ENCODE data around the gene MEMO1. TPM values are rescaled to one million over a fixed set of nuclear protein-coding genes. Genes with fewer than 3 reads are reported as not detected.
"Not testable (repeated sequence)": the region's sequence is repeated elsewhere in the genome, so short reads cannot be mapped to it uniquely, and the experiment has no call there.

The MEMO1 gene
- total RNA-seq, 4 donors from 2014 or later, result 12.2 to 42.9 (median 17.5) TPM

- H3K27me3 ChIP-seq, result no peaks in the 10 kb centered on the region
- H3K4me3 ChIP-seq, result no peak overlapping the region
- TF ChIP-seq EP300 (IDR thresholded peaks at IDR 0.05), result no peak
- no peak for TF ChIP-seq POLR2A (IDR thresholded peaks at IDR 0.05)
- TF ChIP-seq, protein P1, sequence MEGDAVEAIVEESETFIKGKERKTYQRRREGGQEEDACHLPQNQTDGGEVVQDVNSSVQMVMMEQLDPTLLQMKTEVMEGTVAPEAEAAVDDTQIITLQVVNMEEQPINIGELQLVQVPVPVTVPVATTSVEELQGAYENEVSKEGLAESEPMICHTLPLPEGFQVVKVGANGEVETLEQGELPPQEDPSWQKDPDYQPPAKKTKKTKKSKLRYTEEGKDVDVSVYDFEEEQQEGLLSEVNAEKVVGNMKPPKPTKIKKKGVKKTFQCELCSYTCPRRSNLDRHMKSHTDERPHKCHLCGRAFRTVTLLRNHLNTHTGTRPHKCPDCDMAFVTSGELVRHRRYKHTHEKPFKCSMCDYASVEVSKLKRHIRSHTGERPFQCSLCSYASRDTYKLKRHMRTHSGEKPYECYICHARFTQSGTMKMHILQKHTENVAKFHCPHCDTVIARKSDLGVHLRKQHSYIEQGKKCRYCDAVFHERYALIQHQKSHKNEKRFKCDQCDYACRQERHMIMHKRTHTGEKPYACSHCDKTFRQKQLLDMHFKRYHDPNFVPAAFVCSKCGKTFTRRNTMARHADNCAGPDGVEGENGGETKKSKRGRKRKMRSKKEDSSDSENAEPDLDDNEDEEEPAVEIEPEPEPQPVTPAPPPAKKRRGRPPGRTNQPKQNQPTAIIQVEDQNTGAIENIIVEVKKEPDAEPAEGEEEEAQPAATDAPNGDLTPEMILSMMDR (IDR thresholded peaks at IDR 0.05), result no peak
- H3K27ac ChIP-seq, result no peak overlapping the region
- H3K4me1 ChIP-seq, result no peaks in the 10 kb centered on the region
- DNase-seq (ENCODE audit: low spot score in 2 of 2), result no peak
- H3K36me3 ChIP-seq, result peaks cover 0 to 24% (median 0%) of the 10 kb centered on the region in 3 donors
- WGBS, 2 donors, result 82 to 91% methylated on average over 1 of the region's 1 CpG
- no peaks in the 10 kb centered on the region for H3K9me3 ChIP-seq
Observed at GRCh38 chr2:31920962-31921361, 89.8 kb downstream of the MEMO1 start.

- no peaks in the 10 kb centered on the region for H3K27me3 ChIP-seq
- TF ChIP-seq, protein P1 (IDR thresholded peaks at IDR 0.05), result no peak
- no peak for TF ChIP-seq EP300 (IDR thresholded peaks at IDR 0.05)
- TF ChIP-seq POLR2A (IDR thresholded peaks at IDR 0.05), result no peak
- 76 to 99% methylated on average over 3 of the region's 3 CpGs for WGBS, 2 donors
Observed at GRCh38 chr2:31919499-31919898, 91.3 kb downstream of the MEMO1 start.

DNA sequence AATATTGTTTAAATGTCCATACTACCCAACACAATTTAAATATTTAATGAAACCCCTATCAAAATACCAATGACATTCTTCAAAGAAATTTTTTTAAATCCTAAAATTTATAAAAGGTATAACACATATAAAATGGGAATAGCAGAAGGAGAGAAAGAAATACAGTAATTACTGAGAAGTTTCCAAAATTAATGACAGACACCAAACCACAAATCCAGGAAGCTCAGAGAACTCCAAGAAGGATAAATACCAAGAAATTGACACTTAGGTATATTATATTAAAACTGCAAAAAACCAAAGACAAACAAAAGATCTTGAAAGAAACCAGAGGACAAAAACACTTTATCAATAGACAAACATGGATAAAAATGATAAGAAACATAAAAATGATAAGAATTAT, 101.1 kb downstream of the MEMO1 start:
- no peak for DNase-seq (ENCODE audit: low spot score in 2 of 2)

More at GRCh38 chr2:31919499-31919898, 91.3 kb downstream of the MEMO1 start:
- Histone ChIP-seq H3K9me3 (no peaks in the 10 kb centered on the region), H3K4me1 (no peaks in the 10 kb centered on the region), H3K36me3 (peaks cover 0 to 22% (median 0%) of the 10 kb centered on the region in 3 donors), H3K27ac (no peak overlapping the region), H3K4me3 (no peak overlapping the region)
- no peak for DNase-seq (ENCODE audit: low spot score in 2 of 2)

GRCh38 chr2:31907491-31907890, 103.3 kb downstream of the MEMO1 start:
- H3K36me3 ChIP-seq, result peaks cover 0 to 58% (median 0%) of the 10 kb centered on the region in 3 donors
- not testable (repeated sequence) for H3K27me3 ChIP-seq; H3K9me3 ChIP-seq; H3K4me3 ChIP-seq; H3K4me1 ChIP-seq; DNase-seq (ENCODE audit: low spot score in 2 of 2); H3K27ac ChIP-seq
- 89 to 92% methylated on average over 6 of the region's 6 CpGs for WGBS, 2 donors

More for the DNA sequence above, 101.1 kb downstream of the MEMO1 start:
- Histone ChIP-seq H3K4me3 (no peak overlapping the region), H3K36me3 (peaks cover 0 to 56% (median 0%) of the 10 kb centered on the region in 3 donors), H3K4me1 (no peaks in the 10 kb centered on the region), H3K27ac (no peak overlapping the region), H3K9me3 (no peaks in the 10 kb centered on the region), H3K27me3 (no peaks in the 10 kb centered on the region)
- TF ChIP-seq, protein P1 (IDR thresholded peaks at IDR 0.05), result no peak
- no peak for TF ChIP-seq EP300 (IDR thresholded peaks at IDR 0.05)
- no peak for TF ChIP-seq POLR2A (IDR thresholded peaks at IDR 0.05)

GRCh38 chr2:31903109-31903780, 107.6 kb downstream of the MEMO1 start:
- no peak overlapping the region for H3K4me3 ChIP-seq
- H3K4me1 ChIP-seq, result no peaks in the 10 kb centered on the region
- no peaks in the 10 kb centered on the region for H3K27me3 ChIP-seq
- TF ChIP-seq, protein P1 (IDR thresholded peaks at IDR 0.05), result no peak
- TF ChIP-seq EP300 (IDR thresholded peaks at IDR 0.05) (no peak), POLR2A (IDR thresholded peaks at IDR 0.05) (no peak)
- WGBS, 2 donors, result 63 to 73% methylated on average over 4 of the region's 4 CpGs
- DNase-seq (ENCODE audit: low spot score in 2 of 2), result no peak
- no peak overlapping the region for H3K27ac ChIP-seq
- H3K36me3 ChIP-seq, result peaks cover 0 to 66% (median 4%) of the 10 kb centered on the region in 3 donors
- peaks cover 0 to 6% (median 0%) of the 10 kb centered on the region in 4 donors for H3K9me3 ChIP-seq
